C4-2B (cell line): ENCODE data around the gene SCYL2.
"Not testable (repeated sequence)": the region's sequence is repeated elsewhere in the genome, so short reads cannot be mapped to it uniquely, and the experiment has no call there.

Experiments used
- CTCF ChIP-seq: fragments of 450-650 bp; conservative IDR thresholded peaks from 2 replicates; pipeline ENCODE4 v1.5.1; 2017; ENCODE audit warnings: mild to moderate bottlenecking
- ZFX ChIP-seq: fragments of 450-650 bp; IDR thresholded peaks from 2 replicates; pipeline ENCODE4 v1.6.1; 2017

GRCh38 chr12:100308138-100308537 is 41.2 kb downstream of the SCYL2 start:
- TF ChIP-seq CTCF, ZFX: not testable (repeated sequence)
